Astrocyte (in vitro differentiated cells and primary cell): ENCODE results near the gene VASH2. TPM values are rescaled to one million over a fixed set of nuclear protein-coding genes. Genes with fewer than 3 reads are reported as not detected.

Experiments used
- DNase-seq: peaks from one replicate; pipeline ENCODE4 v3.0.0-alpha.2; 2010; ENCODE audit warnings: low read depth
- FAIRE-seq: peaks from 2 replicates; lab custom pipeline; 2011; peaks lifted over from hg19 to GRCh38; lab: Jason Lieb, UNC
- H2AFZ ChIP-seq: 2 replicates; pipeline ENCODE4 v1.6.0; 2012; ENCODE audit warnings: low read depth, low read length, inconsistent platforms
- H3K27ac ChIP-seq: 2 replicates; pipeline ENCODE4 v1.5.1; 2011; ENCODE audit warnings: low read depth, low read length, inconsistent platforms
- H3K27me3 ChIP-seq: 2 replicates; pipeline ENCODE4 v1.6.0; 2011; ENCODE audit warnings: low read length, inconsistent platforms; ENCODE audit not compliant: insufficient read depth
- H3K36me3 ChIP-seq: 2 replicates; pipeline ENCODE4 v1.5.1; 2011; ENCODE audit warnings: low read length, inconsistent platforms; ENCODE audit not compliant: insufficient read depth
- H3K4me1 ChIP-seq: 2 replicates; pipeline ENCODE4 v1.5.1; 2011; ENCODE audit warnings: low read length, inconsistent platforms; ENCODE audit not compliant: insufficient read depth
- H3K4me2 ChIP-seq: 2 replicates; pipeline ENCODE4 v1.6.0; 2012; ENCODE audit warnings: low read length, inconsistent platforms
- H3K4me3 ChIP-seq: 2 replicates; pipeline ENCODE4 v1.5.1; 2011; ENCODE audit warnings: low read depth, mild to moderate bottlenecking, low read length, inconsistent platforms; ENCODE audit not compliant: insufficient read depth
- H3K79me2 ChIP-seq: 2 replicates; pipeline ENCODE4 v1.6.0; 2012; ENCODE audit warnings: mild to moderate bottlenecking, low read length, inconsistent platforms; ENCODE audit not compliant: insufficient read depth
- H3K9ac ChIP-seq: 2 replicates; pipeline ENCODE4 v1.6.0; 2012; ENCODE audit warnings: mild to moderate bottlenecking, low read length, inconsistent platforms
- H3K9me3 ChIP-seq: 2 replicates; pipeline ENCODE4 v1.5.1; 2012; ENCODE audit warnings: low read depth, mild to moderate bottlenecking, low read length, inconsistent platforms; ENCODE audit not compliant: insufficient read depth
- H4K20me1 ChIP-seq: 2 replicates; pipeline ENCODE4 v1.6.0; 2012; ENCODE audit warnings: low read length, inconsistent platforms; ENCODE audit not compliant: insufficient read depth
- H3K27ac Mint-ChIP-seq: one replicate; pipeline ENCODE4 v1.8.0; 2021; ENCODE audit warnings: mild to moderate bottlenecking, mixed read lengths; ENCODE audit not compliant: unreplicated experiment
- H3K27me3 Mint-ChIP-seq: one replicate; pipeline ENCODE4 v1.8.0; 2021; ENCODE audit warnings: low read depth, mixed read lengths; ENCODE audit not compliant: unreplicated experiment
- H3K36me3 Mint-ChIP-seq: one replicate; pipeline ENCODE4 v1.8.0; 2021; ENCODE audit warnings: low read depth, mixed read lengths; ENCODE audit not compliant: unreplicated experiment
- H3K4me1 Mint-ChIP-seq: one replicate; pipeline ENCODE4 v1.8.0; 2021; ENCODE audit warnings: low read depth, mixed read lengths; ENCODE audit not compliant: unreplicated experiment
- H3K4me3 Mint-ChIP-seq: one replicate; pipeline ENCODE4 v1.8.0; 2021; ENCODE audit warnings: mild to moderate bottlenecking, moderate library complexity, mixed read lengths; ENCODE audit not compliant: unreplicated experiment
- H3K9me3 Mint-ChIP-seq: one replicate; pipeline ENCODE4 v1.8.0; 2021; ENCODE audit warnings: mild to moderate bottlenecking, mixed read lengths; ENCODE audit not compliant: unreplicated experiment
- EZH2 ChIP-seq: IDR thresholded peaks from 2 replicates; pipeline ENCODE4 v1.6.1; 2012; ENCODE audit warnings: mild to moderate bottlenecking, low read length, inconsistent platforms; ENCODE audit not compliant: insufficient read depth
- total RNA-seq: library from RNA; stranded (reverse); gene quantifications from 2 replicates; pipeline ENCODE4 v1.2.1, GENCODE V29; 2021
- TF ChIP-seq, protein P1 (sequence below): IDR thresholded peaks from 2 replicates; pipeline ENCODE4 v1.5.1; 2011; ENCODE audit warnings: low read depth, mild to moderate bottlenecking, inconsistent platforms, low read length, moderate library complexity; ENCODE audit not compliant: insufficient read depth

Gene VASH2
- total RNA-seq, 1 donor from 2014 or later, result 7.1 TPM

DNA sequence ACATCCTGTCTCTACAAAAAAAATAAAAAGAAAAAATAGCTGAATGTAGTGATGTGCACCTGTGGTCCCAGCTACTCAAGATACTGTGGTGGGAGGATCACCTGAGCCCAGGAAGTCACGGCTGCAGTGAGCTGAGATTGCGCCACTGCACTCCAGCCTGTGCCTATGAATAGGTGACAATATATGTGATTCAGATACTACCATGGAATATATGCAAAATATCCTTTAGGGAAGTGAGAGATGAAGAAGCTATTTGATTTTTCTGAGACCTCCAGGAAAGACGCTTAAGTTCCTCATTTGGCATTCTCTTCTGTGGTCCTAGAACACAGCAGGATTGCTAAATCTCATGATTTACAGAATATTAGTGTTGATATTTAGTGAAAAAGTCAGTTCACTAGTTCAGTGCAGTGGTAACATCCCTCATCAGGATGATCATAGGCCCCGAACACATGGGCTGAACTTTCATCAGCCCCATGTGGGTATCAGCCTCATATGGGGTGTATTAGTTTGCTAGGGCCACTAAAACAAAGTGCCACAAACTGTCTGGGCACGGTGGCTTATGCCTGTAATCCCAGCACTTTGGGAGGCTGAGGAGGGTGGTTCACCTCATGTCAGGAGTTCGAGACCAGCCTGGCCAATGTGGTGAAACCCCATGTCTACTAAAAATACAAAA, 6.0 kb upstream of the VASH2 start:
- Mint-ChIP-seq H3K27ac (no peak overlapping the region), H3K4me1 (no peaks in the 10 kb centered on the region), H3K4me3 (no peak overlapping the region), H3K36me3 (no peaks in the 10 kb centered on the region), H3K9me3 (peaks cover 2% of the 10 kb centered on the region), H3K27me3 (peaks cover 12% of the 10 kb centered on the region)
- DNase-seq (no peak), FAIRE-seq (no peak)
- Histone ChIP-seq H3K4me2 (no peak overlapping the region), H3K4me3 (no peak overlapping the region), H3K9ac (no peak overlapping the region), H3K79me2 (no peaks in the 10 kb centered on the region), H3K27ac (no peak overlapping the region), H3K27me3 (peaks cover 3% of the 10 kb centered on the region), H3K9me3 (no peaks in the 10 kb centered on the region), H4K20me1 (no peaks in the 10 kb centered on the region), H3K4me1 (no peaks in the 10 kb centered on the region), H3K36me3 (no peaks in the 10 kb centered on the region), H2AFZ (no peak overlapping the region)
- TF ChIP-seq, protein P1, sequence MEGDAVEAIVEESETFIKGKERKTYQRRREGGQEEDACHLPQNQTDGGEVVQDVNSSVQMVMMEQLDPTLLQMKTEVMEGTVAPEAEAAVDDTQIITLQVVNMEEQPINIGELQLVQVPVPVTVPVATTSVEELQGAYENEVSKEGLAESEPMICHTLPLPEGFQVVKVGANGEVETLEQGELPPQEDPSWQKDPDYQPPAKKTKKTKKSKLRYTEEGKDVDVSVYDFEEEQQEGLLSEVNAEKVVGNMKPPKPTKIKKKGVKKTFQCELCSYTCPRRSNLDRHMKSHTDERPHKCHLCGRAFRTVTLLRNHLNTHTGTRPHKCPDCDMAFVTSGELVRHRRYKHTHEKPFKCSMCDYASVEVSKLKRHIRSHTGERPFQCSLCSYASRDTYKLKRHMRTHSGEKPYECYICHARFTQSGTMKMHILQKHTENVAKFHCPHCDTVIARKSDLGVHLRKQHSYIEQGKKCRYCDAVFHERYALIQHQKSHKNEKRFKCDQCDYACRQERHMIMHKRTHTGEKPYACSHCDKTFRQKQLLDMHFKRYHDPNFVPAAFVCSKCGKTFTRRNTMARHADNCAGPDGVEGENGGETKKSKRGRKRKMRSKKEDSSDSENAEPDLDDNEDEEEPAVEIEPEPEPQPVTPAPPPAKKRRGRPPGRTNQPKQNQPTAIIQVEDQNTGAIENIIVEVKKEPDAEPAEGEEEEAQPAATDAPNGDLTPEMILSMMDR, result no peak
- no peak for TF ChIP-seq EZH2

DNA sequence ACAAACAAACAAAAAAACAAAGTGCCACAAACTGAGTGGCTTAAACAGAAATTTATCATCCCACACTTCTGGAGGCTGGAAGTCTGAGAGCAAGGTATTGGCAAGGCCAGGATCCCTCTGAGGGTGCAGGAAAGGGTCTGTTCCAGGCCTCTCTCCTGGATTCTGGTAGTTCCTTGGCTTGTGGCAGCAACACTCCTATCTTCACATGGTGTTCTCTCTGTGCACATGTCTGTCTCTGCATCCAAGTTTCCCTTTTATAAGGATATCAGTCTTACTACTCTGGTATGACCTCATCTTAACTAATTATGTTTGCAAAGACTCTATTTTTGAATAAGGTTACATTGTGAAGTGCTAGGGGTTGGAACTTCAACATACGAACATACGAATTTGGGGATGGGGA, 5.3 kb upstream of the VASH2 start:
- Histone ChIP-seq H3K27me3 (peaks cover 4% of the 10 kb centered on the region), H3K4me3 (no peak overlapping the region), H3K9me3 (no peaks in the 10 kb centered on the region), H3K36me3 (no peaks in the 10 kb centered on the region), H4K20me1 (no peaks in the 10 kb centered on the region), H2AFZ (no peak overlapping the region), H3K79me2 (no peaks in the 10 kb centered on the region), H3K27ac (no peak overlapping the region), H3K4me1 (no peaks in the 10 kb centered on the region), H3K4me2 (no peak overlapping the region), H3K9ac (no peak overlapping the region)
- Mint-ChIP-seq H3K9me3 (peaks cover 2% of the 10 kb centered on the region), H3K4me1 (no peaks in the 10 kb centered on the region), H3K27me3 (peaks cover 17% of the 10 kb centered on the region), H3K27ac (no peak overlapping the region), H3K36me3 (no peaks in the 10 kb centered on the region), H3K4me3 (no peak overlapping the region)
- FAIRE-seq (no peak), DNase-seq (no peak)
- TF ChIP-seq, protein P1, result no peak
- no peak for TF ChIP-seq EZH2

DNA sequence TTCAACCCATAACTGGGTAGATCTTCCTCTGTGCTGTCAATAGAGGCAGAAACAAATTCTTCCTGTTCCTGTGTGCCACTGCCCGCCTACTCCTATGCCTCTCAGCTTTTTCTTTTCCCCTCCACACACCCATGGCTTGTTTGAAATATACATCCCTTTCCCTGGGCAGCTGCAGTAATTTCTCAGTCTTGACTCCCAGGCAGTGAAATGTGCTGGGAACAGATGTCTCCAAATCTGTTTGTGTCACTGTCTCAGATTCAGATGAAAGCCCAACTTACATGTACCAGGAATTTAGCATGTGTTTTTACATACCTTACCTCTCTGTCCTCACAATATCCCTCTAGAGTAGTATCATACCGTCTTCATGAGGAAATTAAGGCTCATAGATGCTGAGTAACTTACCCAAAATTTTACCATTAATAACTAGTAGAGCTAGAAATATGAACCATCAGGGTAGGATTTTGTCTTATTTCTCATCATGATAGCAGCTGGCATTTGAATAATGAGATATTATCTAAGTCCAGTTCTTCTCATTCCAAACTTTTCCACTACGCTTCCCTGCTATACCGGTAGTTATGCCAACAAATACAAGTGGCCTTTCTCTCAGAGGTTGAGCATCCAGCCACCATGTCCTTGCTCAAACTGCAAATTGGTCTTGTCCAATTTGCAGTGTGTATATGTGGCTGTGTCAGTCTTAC, 4.7 kb upstream of the VASH2 start:
- H3K4me3 ChIP-seq, result no peak overlapping the region
- Mint-ChIP-seq H3K27ac (no peak overlapping the region), H3K27me3 (peaks cover 20% of the 10 kb centered on the region), H3K4me1 (no peaks in the 10 kb centered on the region), H3K4me3 (no peak overlapping the region), H3K36me3 (no peaks in the 10 kb centered on the region), H3K9me3 (no peaks in the 10 kb centered on the region)
- H3K79me2 ChIP-seq, result no peaks in the 10 kb centered on the region
- H3K4me2 ChIP-seq, result no peak overlapping the region
- H3K4me1 ChIP-seq, result no peaks in the 10 kb centered on the region
- H4K20me1 ChIP-seq, result no peaks in the 10 kb centered on the region
- no peaks in the 10 kb centered on the region for H3K9me3 ChIP-seq
- no peak for DNase-seq
- H3K36me3 ChIP-seq, result no peaks in the 10 kb centered on the region
- no peak for FAIRE-seq
- TF ChIP-seq, protein P1, result no peak
- no peak for TF ChIP-seq EZH2
- no peak overlapping the region for H2AFZ ChIP-seq
- H3K27ac ChIP-seq, result no peak overlapping the region
- H3K27me3 ChIP-seq, result peaks cover 4% of the 10 kb centered on the region
- H3K9ac ChIP-seq, result no peak overlapping the region
